HG03060 (cell line): ENCODE measurements around the gene FOXN3.
"Not testable (repeated sequence)": the region's sequence is repeated elsewhere in the genome, so short reads cannot be mapped to it uniquely, and the experiment has no call there.

Experiments
- ATAC-seq: cut with Tn5 transposase; IDR thresholded peaks from one replicate; pipeline ENCODE4 v1.9.1; 2021; ENCODE audit warnings: low read depth, moderate number of reproducible peaks; ENCODE audit not compliant: unreplicated experiment

Gene FOXN3

DNA sequence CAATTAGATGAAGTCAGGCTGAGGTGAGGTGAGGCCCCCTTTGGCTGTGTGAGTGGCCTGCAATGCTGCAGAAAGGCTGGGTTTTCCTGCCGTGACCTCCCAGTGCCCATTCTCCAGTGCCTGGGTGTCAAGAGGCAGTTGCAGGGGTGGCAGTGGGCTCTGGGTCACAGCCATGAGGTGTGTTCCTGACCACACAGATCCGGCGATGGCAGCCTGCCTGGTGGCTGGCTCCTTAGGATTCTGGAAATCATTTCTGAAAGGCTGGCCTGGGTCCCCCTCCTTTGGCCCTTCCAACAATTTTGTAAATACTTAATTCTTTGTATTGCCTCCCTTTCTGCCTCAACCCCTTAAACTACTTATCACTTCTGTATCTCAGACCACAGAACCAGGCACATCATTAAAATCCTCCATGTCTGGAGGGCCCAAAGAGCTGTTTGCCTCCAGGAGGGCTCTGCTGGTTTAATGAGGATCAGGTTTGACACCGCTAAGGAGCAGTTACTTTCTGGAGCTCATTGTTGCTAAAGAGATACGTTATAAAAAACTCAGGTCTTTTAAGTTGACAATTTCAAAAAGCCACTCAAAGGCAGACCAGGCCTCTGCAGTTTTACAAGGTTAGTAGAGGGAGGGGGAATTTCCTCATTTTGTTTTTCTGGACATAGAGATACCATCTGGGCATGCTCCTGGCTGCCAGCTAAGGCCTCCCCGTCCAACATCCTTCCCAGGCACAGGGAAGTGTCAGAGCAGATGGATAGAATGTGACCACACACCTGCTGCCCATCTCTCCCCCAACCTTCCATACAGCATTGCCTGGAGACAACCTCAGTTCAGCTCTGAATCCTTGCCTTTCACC, 204.4 kb downstream of the FOXN3 start:
- ATAC-seq = no peak

- no peak for ATAC-seq
These were observed 207.5 kb downstream of the FOXN3 start for GRCh38 chr14:89209558-89209957.

DNA sequence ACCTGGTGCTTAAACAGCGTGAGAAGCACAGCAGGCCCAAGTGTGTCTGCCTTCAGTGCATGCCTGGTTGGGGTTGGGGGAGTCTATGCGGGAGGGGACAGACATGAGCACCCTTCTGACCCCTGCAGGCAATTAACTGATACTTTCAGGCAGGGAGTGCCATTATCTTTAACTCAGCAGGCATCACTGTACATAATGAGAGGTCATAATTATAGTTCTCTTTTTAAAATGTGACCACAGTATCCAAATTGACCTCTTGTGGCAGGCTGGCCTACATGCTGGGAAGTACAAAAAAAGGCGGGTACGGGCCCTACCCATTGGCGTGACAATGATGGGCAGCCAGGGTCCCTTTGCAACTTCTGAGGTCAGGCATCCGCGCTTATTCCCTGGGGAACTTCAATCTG, 209.1 kb downstream of the FOXN3 start:
- peak; percentile 65 for ATAC-seq

DNA sequence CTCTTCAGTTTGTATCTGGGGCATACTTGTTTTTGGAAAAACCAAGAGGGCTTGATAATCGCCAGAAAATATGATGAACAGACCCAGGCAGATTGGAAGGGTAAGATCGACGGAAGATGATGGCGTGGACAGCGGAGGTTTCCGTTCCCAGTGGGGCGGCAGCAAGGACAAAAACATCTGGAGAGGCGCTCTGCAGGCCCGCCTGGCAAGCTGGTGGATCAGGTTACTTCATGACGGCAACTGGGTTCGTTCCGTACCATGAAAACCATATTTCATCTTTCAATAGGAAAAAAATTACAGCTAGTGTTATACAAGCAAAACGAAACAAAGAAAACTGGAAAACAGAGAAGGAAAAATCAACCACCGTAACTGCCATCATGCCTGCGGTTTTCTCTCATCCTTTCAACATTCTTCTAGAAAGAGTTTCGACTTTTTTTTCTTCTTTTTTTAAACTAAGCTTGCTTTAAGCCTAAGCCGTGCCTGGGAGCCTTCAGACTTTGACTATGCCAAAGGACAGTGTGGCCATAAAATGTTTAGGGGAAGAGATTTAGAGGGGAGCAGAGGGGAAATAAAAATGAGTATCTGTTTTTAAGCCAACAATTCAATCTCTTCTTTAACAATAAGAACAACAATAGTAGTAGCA, 210.5 kb downstream of the FOXN3 start:
- ATAC-seq = no peak

- ATAC-seq = no peak
These were observed 211.8 kb downstream of the FOXN3 start for GRCh38 chr14:89205137-89205740.

- no peak for ATAC-seq
These were observed 214.4 kb downstream of the FOXN3 start for GRCh38 chr14:89202413-89203190.

- no peak for ATAC-seq
These were observed 215.4 kb downstream of the FOXN3 start for GRCh38 chr14:89201645-89202044.

DNA sequence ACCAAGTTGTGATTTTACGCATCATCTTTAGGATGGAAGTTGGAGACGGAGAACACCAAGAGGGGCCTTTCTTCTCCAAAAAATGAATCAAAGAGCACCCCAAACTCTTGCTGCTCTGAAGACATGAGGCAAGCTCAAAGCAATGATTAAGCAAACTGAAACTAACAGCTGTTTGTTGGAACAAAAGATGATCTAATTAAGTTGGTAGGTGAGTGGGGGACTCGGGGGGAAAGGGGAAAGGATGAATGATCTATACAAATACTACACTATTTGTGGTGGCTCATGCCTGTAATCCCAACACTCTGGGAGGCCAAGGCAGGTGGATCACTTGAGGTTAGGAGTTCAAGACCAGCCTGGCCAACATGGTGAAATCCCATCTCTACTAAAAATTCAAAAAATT, 217.7 kb downstream of the FOXN3 start:
- not testable (repeated sequence) for ATAC-seq

DNA sequence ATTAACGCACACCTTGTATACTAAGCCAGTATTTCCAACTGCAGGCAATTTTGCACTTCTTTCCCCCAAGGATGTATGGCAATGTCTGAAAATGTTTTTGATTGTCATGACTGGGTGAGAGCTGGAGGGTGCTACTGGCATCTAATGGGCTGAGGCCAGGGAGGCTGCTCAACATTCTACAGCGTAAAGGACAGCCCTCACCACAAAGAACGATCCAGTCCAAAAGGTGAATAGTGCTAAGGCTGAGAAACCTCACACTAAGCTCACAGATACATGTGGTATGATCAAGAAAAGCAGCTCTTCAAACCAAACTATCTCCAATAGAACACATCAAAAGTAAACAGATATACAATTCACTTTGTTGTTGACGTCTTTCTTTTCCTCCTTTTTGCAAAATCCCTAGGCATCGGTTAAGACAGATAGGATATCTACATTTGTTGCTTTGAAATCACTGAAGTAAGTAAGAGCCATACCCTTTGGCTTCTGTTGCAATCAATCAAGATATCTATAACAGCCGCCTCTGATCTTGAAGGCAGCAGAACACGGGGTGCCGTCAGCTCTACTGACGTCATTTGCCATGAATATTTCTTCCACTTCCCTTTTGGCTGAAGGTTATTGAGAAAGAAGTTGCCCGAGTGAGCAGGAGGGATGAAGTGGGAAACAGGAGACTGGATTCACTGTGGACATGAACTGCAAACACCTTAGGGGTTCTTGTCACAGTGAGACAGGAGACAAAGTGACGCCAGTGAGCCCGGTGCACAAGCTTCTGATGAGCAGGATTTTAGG, 218.3 kb downstream of the FOXN3 start:
- ATAC-seq = no peak

GRCh38 chr14:89197623-89198022, 219.4 kb downstream of the FOXN3 start:
- ATAC-seq = no peak

DNA sequence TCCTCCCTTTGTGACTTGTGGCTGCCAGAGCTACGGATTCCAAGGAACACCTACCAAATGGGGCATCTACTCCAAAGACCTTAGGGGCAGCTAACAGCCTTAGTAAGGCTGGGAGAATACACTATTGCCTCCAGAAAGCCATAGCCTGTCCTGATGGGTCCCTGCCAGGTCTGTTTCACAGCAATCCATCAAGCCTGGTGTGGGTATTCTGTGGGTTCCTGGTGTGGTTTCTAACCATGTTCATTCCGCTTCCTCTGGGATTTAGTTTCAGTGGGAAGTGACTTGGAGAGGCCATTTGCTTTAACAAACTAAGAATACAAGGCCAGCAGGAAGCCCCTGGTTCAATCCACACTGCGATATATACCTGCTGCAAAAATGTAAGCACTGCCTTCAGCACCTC, 220.5 kb downstream of the FOXN3 start:
- ATAC-seq = no peak

GRCh38 chr14:89194376-89194775, 222.7 kb downstream of the FOXN3 start:
- ATAC-seq = no peak

DNA sequence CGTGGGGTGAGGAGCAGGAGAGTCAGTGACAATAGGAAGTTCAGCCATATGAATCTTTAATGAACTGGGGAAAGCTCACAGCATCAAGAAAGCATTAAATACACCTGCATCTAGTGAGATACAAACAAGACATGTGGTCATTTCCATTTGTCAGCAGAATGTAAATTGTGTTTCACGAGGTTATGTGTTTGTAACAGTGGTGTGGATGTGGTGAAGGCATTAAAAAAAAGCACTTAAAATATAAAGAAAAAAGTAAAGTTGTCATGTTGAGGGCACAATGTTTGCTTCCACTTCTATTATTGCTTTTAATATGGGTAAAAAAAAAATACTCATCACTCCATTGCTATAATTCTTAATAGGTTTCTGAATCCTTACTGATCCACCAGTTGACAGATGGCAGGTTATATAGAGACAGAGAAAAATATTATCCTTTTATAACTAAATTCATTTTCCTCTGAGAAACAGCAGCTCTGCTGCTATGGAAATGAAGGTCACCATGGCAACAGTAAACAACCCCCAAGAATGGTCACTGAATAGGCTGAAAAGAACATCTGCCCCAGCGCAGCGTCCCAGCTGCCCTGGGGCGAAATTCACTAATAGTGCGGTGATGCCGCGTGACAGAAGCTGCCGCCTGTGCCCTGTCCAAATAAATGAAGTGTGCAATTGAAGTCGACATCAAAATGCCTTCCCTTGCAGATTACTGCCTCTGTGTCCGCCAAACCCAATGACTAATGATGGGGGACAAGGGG, 226.1 kb downstream of the FOXN3 start:
- ATAC-seq = no peak

- ATAC-seq = no peak
These were observed 228.5 kb downstream of the FOXN3 start for GRCh38 chr14:89188492-89188891.

- no peak for ATAC-seq
These were observed 229.5 kb downstream of the FOXN3 start for GRCh38 chr14:89187501-89187900.

DNA sequence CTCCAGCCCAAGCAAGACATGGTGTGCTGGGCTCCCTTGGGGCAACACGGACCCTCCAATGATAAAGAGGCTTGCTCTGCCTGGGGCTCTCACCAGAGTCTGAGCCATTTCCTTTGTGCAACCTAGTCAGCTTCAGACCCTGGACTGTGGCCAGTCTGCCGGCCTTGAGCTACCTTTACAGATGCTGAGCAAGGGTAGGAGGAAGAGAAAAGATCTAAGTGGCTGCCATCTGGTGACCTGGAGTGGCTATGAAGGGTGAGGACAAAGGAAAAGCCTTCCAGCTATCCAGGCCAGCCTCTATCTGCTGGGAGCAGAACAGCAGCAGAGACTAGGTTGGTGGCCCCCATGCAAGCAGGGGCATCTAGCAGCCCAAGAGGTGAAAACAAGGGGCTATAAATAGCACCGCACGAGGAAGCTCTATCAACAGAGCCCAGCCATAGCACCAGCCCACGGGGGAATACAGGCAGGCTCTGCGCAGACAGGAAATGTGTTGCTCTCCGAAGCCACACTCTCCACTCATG, 230.1 kb downstream of the FOXN3 start:
- ATAC-seq = peak; percentile 37

DNA sequence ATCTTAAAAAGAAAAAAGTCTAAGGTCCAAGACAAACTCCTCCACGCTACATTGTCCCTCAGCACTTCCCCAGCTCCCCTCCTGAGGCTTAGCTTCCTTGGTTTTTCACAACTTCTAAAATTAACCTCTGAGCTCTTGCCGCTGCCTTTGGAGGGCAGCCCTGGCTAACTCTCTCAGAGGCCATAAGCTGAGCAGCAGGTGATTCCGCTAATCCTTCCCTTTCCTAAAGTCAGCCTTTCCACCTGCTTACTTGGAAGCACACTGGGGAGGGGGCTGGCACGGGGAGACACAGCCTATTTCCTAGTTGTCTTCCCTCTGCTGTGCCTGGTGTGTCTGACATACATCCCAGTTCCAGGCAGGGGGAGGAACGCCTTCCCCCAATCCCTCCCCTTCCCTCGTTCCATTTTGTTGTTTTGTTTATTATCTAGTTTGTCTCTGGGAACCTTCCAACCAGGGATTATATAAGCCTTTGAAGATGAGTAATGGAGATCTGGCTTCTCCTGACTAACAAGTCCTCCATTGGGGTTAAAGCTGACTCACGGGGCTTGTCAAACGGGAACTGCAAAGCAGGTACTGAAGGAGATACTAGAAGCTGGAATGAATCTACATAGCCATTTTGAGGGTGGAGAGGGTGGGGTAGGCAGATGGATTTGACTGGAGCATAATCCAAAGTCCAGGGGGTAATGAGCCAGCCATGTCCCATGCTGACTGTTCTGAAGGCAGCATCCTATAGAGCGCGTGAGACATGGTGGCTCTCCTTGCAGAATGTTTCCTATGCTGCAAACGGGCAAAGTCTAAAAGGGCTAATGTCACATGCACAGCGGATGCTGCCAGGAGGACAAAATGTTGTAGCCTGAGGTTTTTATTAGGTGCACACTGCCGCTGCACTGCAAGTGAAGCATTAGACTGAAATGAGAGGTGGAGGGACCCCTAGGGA, 230.8 kb downstream of the FOXN3 start:
- no peak for ATAC-seq

- ATAC-seq = no peak
These were observed 232.1 kb downstream of the FOXN3 start for GRCh38 chr14:89184952-89185351.
